Osteoblast (primary cell): Measurements from ENCODE around the gene FAM98C. TPM values are rescaled to one million over a fixed set of nuclear protein-coding genes. Genes with fewer than 3 reads are reported as not detected.

Source experiments
- DNase-seq: peaks from one replicate; pipeline ENCODE4 v3.0.0; 2011; ENCODE audit warnings: low spot score, mixed read lengths; ENCODE audit not compliant: insufficient read length; ENCODE audit errors: missing footprints
- H2AFZ ChIP-seq: 2 replicates; pipeline ENCODE4 v1.6.0; 2011; ENCODE audit warnings: mild to moderate bottlenecking, low read length
- H3K27ac ChIP-seq: 2 replicates; pipeline ENCODE4 v1.5.1; 2011; ENCODE audit warnings: mild to moderate bottlenecking, low read depth, low read length, moderate library complexity
- H3K27me3 ChIP-seq: 2 replicates; pipeline ENCODE4 v1.6.0; 2012; ENCODE audit warnings: mild to moderate bottlenecking, control low read depth, inconsistent platforms, low read length, moderate library complexity; ENCODE audit not compliant: insufficient read depth
- H3K36me3 ChIP-seq: 2 replicates; pipeline ENCODE4 v1.5.1; 2011; ENCODE audit warnings: mild to moderate bottlenecking, low read length, control low read depth, moderate library complexity; ENCODE audit not compliant: insufficient read depth
- H3K4me1 ChIP-seq: 2 replicates; pipeline ENCODE4 v1.5.1; 2011; ENCODE audit warnings: mild to moderate bottlenecking, low read length, control low read depth, moderate library complexity; ENCODE audit not compliant: insufficient read depth
- H3K4me2 ChIP-seq: 2 replicates; pipeline ENCODE4 v1.6.0; 2011; ENCODE audit warnings: mild to moderate bottlenecking, low read length; ENCODE audit not compliant: insufficient read depth
- H3K4me3 ChIP-seq: fragments of 200-600 bp; sonication (generic); 3 replicates; pipeline ENCODE4 v1.5.1; 2012; ENCODE audit warnings: mild to moderate bottlenecking, low read length, inconsistent platforms; ENCODE audit not compliant: insufficient read depth
- H3K79me2 ChIP-seq: 2 replicates; pipeline ENCODE4 v1.6.0; 2012; ENCODE audit warnings: mild to moderate bottlenecking, low read length, control low read depth, inconsistent platforms; ENCODE audit not compliant: insufficient read depth
- H3K9me3 ChIP-seq: 2 replicates; pipeline ENCODE4 v1.5.1; 2011; ENCODE audit warnings: low read depth, low read length, control low read depth
- H4K20me1 ChIP-seq: 2 replicates; pipeline ENCODE4 v1.6.0; 2012; ENCODE audit warnings: mild to moderate bottlenecking, low read length, control low read depth; ENCODE audit not compliant: insufficient read depth
- CTCF ChIP-seq: IDR thresholded peaks from 2 replicates; pipeline ENCODE4 v1.5.1; 2011; ENCODE audit warnings: mild to moderate bottlenecking, low read depth, low read length, moderate library complexity; ENCODE audit errors: extremely low read depth
- total RNA-seq: library from RNA; depleted of rRNA; stranded (reverse); fragments of >200 nt; gene quantifications from 2 replicates; pipeline ENCODE4 v1.2.3, GENCODE V29; 2012

FAM98C gene
- total RNA-seq, 1 donor, result 14.1 TPM

GRCh38 chr19:38443458-38443999 lies 40.6 kb downstream of the FAM98C start:
- H3K4me1 ChIP-seq, result no peaks in the 10 kb centered on the region
- H3K27me3 ChIP-seq, result no peaks in the 10 kb centered on the region
- H3K4me3 ChIP-seq, result no peak overlapping the region
- no peak overlapping the region for H3K4me2 ChIP-seq
- no peak overlapping the region for H3K27ac ChIP-seq
- H4K20me1 ChIP-seq, result no peaks in the 10 kb centered on the region
- H3K9me3 ChIP-seq, result no peaks in the 10 kb centered on the region
- no peak for DNase-seq
- TF ChIP-seq CTCF, result no peak
- no peak overlapping the region for H2AFZ ChIP-seq
- no peaks in the 10 kb centered on the region for H3K36me3 ChIP-seq
- H3K79me2 ChIP-seq, result no peaks in the 10 kb centered on the region

GRCh38 chr19:38444026-38444425 lies 41.1 kb downstream of the FAM98C start:
- Histone ChIP-seq H3K36me3 (no peaks in the 10 kb centered on the region), H4K20me1 (no peaks in the 10 kb centered on the region), H3K4me3 (no peak overlapping the region), H3K4me1 (no peaks in the 10 kb centered on the region), H3K79me2 (no peaks in the 10 kb centered on the region), H3K27me3 (no peaks in the 10 kb centered on the region), H2AFZ (no peak overlapping the region), H3K4me2 (no peak overlapping the region), H3K27ac (no peak overlapping the region), H3K9me3 (no peaks in the 10 kb centered on the region)
- TF ChIP-seq CTCF, result no peak
- DNase-seq, result peak; percentile 80

- Histone ChIP-seq H3K27ac (no peak overlapping the region), H3K9me3 (no peaks in the 10 kb centered on the region), H3K4me3 (no peak overlapping the region), H3K79me2 (no peaks in the 10 kb centered on the region), H4K20me1 (no peaks in the 10 kb centered on the region), H3K4me2 (no peak overlapping the region), H2AFZ (no peak overlapping the region), H3K36me3 (no peaks in the 10 kb centered on the region), H3K27me3 (no peaks in the 10 kb centered on the region), H3K4me1 (no peaks in the 10 kb centered on the region)
- TF ChIP-seq CTCF, result no peak
- DNase-seq, result peak; percentile 71
Observed at GRCh38 chr19:38445362-38445761, 42.5 kb downstream of the FAM98C start.

- no peaks in the 10 kb centered on the region for H4K20me1 ChIP-seq
- H2AFZ ChIP-seq, result no peak overlapping the region
- no peaks in the 10 kb centered on the region for H3K27me3 ChIP-seq
- no peak overlapping the region for H3K27ac ChIP-seq
- no peak for TF ChIP-seq CTCF
- no peak overlapping the region for H3K4me2 ChIP-seq
- H3K79me2 ChIP-seq, result no peaks in the 10 kb centered on the region
- H3K36me3 ChIP-seq, result no peaks in the 10 kb centered on the region
- H3K4me1 ChIP-seq, result no peaks in the 10 kb centered on the region
- H3K9me3 ChIP-seq, result no peaks in the 10 kb centered on the region
- no peak overlapping the region for H3K4me3 ChIP-seq
- peak; percentile 21 for DNase-seq
Observed at GRCh38 chr19:38448225-38448624, 45.3 kb downstream of the FAM98C start.
